Parathyroid adenoma (tissue), 2 donors: Measurements from ENCODE around the gene TLR5.

ENCODE experiments used
- H2AFZ ChIP-seq: fragments of 300-600 bp; sonication (generic); one replicate; pipeline ENCODE4 v1.7.0; 2017; ENCODE audit warnings: antibody characterized with exemption, mild to moderate bottlenecking
- H3K27ac ChIP-seq: fragments of 300-600 bp; sonication (generic); one replicate; pipeline ENCODE4 v1.7.0; 2017
- H3K27me3 ChIP-seq: fragments of 300-600 bp; sonication (generic); one replicate; pipeline ENCODE4 v1.7.0; 2017; ENCODE audit warnings: low read length; ENCODE audit not compliant: control insufficient read depth, insufficient read depth
- H3K36me3 ChIP-seq: fragments of 300-600 bp; sonication (generic); one replicate; pipeline ENCODE4 v1.7.0; 2017; ENCODE audit warnings: low read length; ENCODE audit not compliant: control insufficient read depth, insufficient read depth
- H3K4me1 ChIP-seq: fragments of 300-600 bp; sonication (generic); one replicate; pipeline ENCODE4 v1.7.0; 2017; ENCODE audit warnings: control low read depth
- H3K4me2 ChIP-seq: fragments of 300-600 bp; sonication (generic); one replicate; pipeline ENCODE4 v1.7.0; 2017; ENCODE audit warnings: low read length
- H3K4me3 ChIP-seq: fragments of 300-600 bp; sonication (generic); one replicate; pipeline ENCODE4 v1.7.0; 2017; ENCODE audit warnings: low read depth, low read length
- H3K79me2 ChIP-seq: fragments of 300-600 bp; sonication (generic); one replicate; pipeline ENCODE4 v1.7.0; 2017; ENCODE audit warnings: control low read depth
- H3K9ac ChIP-seq: fragments of 300-600 bp; sonication (generic); one replicate; pipeline ENCODE4 v1.7.0; 2017; ENCODE audit warnings: mild to moderate bottlenecking
- H3K9me3 ChIP-seq: fragments of 300-600 bp; sonication (generic); one replicate; pipeline ENCODE4 v1.7.0; 2017; ENCODE audit warnings: low read length; ENCODE audit not compliant: control insufficient read depth
- CTCF ChIP-seq: fragments of 300-600 bp; sonication (generic); IDR thresholded peaks from one replicate; pipeline ENCODE4 v1.7.0; 2017; ENCODE audit warnings: antibody characterized with exemption, mild to moderate bottlenecking
- donor health status: primary hyperparathyroidism.

The TLR5 gene

GRCh38 chr1:223161321-223161720 is 18.3 kb upstream of the TLR5 start:
- no peaks in the 10 kb centered on the region for H3K27me3 ChIP-seq

GRCh38 chr1:223156343-223156742 is 13.3 kb upstream of the TLR5 start:
- no peak overlapping the region for H3K4me3 ChIP-seq
- H3K27ac ChIP-seq: no peak overlapping the region
- no peaks in the 10 kb centered on the region for H3K9me3 ChIP-seq
- no peaks in the 10 kb centered on the region for H3K4me1 ChIP-seq
- no peaks in the 10 kb centered on the region for H3K36me3 ChIP-seq
- no peak for TF ChIP-seq CTCF
- H2AFZ ChIP-seq: no peak overlapping the region
- H3K27me3 ChIP-seq: no peaks in the 10 kb centered on the region
- no peaks in the 10 kb centered on the region for H3K79me2 ChIP-seq
- no peak overlapping the region for H3K9ac ChIP-seq
- H3K4me2 ChIP-seq: no peak overlapping the region

More at GRCh38 chr1:223161321-223161720, 18.3 kb upstream of the TLR5 start:
- no peaks in the 10 kb centered on the region for H3K79me2 ChIP-seq
- H3K36me3 ChIP-seq: no peaks in the 10 kb centered on the region
- H3K9me3 ChIP-seq: no peaks in the 10 kb centered on the region
- no peak overlapping the region for H2AFZ ChIP-seq
- no peak overlapping the region for H3K4me2 ChIP-seq
- no peak overlapping the region for H3K27ac ChIP-seq
- H3K4me3 ChIP-seq: no peak overlapping the region
- no peak for TF ChIP-seq CTCF
- H3K9ac ChIP-seq: no peak overlapping the region
- H3K4me1 ChIP-seq: no peaks in the 10 kb centered on the region

- TF ChIP-seq CTCF: no peak
- Histone ChIP-seq H3K4me2 (no peak overlapping the region), H3K9me3 (no peaks in the 10 kb centered on the region), H3K9ac (no peak overlapping the region), H3K4me1 (no peaks in the 10 kb centered on the region), H3K27me3 (no peaks in the 10 kb centered on the region), H2AFZ (no peak overlapping the region), H3K36me3 (no peaks in the 10 kb centered on the region), H3K79me2 (no peaks in the 10 kb centered on the region), H3K27ac (no peak overlapping the region), H3K4me3 (no peak overlapping the region)
Measured at GRCh38 chr1:223155153-223155552, 12.1 kb upstream of the TLR5 start.

GRCh38 chr1:223153177-223154119 is 10.4 kb upstream of the TLR5 start:
- Histone ChIP-seq H3K27me3 (no peaks in the 10 kb centered on the region), H3K36me3 (no peaks in the 10 kb centered on the region), H3K4me3 (no peak overlapping the region), H3K27ac (no peak overlapping the region), H2AFZ (no peak overlapping the region), H3K9ac (no peak overlapping the region), H3K4me2 (no peak overlapping the region), H3K9me3 (no peaks in the 10 kb centered on the region), H3K79me2 (no peaks in the 10 kb centered on the region), H3K4me1 (no peaks in the 10 kb centered on the region)
- TF ChIP-seq CTCF: no peak

- Histone ChIP-seq H3K9ac (no peak overlapping the region), H3K4me1 (no peaks in the 10 kb centered on the region), H2AFZ (no peak overlapping the region), H3K9me3 (no peaks in the 10 kb centered on the region), H3K27ac (no peak overlapping the region), H3K79me2 (no peaks in the 10 kb centered on the region), H3K4me2 (no peak overlapping the region), H3K27me3 (no peaks in the 10 kb centered on the region), H3K4me3 (no peak overlapping the region), H3K36me3 (no peaks in the 10 kb centered on the region)
- no peak for TF ChIP-seq CTCF
Measured at GRCh38 chr1:223152399-223152798, 9.4 kb upstream of the TLR5 start.
